ENCODE measurements around the gene ADAM12. TPM values are rescaled to one million over a fixed set of nuclear protein-coding genes. Genes with fewer than 3 reads are reported as not detected.

Gene ADAM12
- total and polyA plus RNA-seq, 4 donors = 0.03 to 0.33 (median 0.19) TPM

DNA sequence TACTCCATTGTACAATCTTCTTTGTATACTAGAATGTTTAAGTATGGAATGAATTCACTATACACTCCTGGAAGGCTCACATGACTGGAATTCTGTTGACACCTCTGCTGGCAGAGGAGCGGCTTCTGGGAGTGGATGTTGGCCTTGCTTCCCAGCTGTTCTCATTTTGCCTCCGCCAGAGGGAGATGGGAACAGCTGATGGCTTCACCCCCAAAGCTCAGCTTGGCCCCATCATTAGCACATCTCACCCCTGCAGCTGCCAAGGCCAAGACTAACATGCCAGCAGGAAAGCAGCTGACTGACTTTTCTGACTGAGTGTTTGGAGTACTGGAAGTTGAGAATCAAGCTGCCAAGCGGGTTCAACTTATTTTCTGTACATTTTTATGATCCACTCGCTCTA is 15.1 kb downstream of the ADAM12 start:
- no peak overlapping the region for H3K4me3 ChIP-seq (ENCODE audit: low read depth in 1 of 3, low read length in 3 of 3)
- H3K36me3 ChIP-seq (ENCODE audit: control insufficient read depth in 4 of 4, insufficient read depth in 3 of 4, low read depth in 1 of 4, low read length in 3 of 4) = no peaks in the 10 kb centered on the region
- TF ChIP-seq TAF1 (conservative IDR thresholded peaks at IDR 0.05) (no peak), FOXA2 (IDR thresholded peaks at IDR 0.05) (no peak), JUND (IDR thresholded peaks at IDR 0.05) (no peak), RXRA (IDR thresholded peaks at IDR 0.05) (no peak), YY1 (IDR thresholded peaks at IDR 0.05) (no peak)
- TF ChIP-seq, protein P1, sequence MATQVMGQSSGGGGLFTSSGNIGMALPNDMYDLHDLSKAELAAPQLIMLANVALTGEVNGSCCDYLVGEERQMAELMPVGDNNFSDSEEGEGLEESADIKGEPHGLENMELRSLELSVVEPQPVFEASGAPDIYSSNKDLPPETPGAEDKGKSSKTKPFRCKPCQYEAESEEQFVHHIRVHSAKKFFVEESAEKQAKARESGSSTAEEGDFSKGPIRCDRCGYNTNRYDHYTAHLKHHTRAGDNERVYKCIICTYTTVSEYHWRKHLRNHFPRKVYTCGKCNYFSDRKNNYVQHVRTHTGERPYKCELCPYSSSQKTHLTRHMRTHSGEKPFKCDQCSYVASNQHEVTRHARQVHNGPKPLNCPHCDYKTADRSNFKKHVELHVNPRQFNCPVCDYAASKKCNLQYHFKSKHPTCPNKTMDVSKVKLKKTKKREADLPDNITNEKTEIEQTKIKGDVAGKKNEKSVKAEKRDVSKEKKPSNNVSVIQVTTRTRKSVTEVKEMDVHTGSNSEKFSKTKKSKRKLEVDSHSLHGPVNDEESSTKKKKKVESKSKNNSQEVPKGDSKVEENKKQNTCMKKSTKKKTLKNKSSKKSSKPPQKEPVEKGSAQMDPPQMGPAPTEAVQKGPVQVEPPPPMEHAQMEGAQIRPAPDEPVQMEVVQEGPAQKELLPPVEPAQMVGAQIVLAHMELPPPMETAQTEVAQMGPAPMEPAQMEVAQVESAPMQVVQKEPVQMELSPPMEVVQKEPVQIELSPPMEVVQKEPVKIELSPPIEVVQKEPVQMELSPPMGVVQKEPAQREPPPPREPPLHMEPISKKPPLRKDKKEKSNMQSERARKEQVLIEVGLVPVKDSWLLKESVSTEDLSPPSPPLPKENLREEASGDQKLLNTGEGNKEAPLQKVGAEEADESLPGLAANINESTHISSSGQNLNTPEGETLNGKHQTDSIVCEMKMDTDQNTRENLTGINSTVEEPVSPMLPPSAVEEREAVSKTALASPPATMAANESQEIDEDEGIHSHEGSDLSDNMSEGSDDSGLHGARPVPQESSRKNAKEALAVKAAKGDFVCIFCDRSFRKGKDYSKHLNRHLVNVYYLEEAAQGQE (IDR thresholded peaks at IDR 0.05) = no peak
- TF ChIP-seq, protein P2, sequence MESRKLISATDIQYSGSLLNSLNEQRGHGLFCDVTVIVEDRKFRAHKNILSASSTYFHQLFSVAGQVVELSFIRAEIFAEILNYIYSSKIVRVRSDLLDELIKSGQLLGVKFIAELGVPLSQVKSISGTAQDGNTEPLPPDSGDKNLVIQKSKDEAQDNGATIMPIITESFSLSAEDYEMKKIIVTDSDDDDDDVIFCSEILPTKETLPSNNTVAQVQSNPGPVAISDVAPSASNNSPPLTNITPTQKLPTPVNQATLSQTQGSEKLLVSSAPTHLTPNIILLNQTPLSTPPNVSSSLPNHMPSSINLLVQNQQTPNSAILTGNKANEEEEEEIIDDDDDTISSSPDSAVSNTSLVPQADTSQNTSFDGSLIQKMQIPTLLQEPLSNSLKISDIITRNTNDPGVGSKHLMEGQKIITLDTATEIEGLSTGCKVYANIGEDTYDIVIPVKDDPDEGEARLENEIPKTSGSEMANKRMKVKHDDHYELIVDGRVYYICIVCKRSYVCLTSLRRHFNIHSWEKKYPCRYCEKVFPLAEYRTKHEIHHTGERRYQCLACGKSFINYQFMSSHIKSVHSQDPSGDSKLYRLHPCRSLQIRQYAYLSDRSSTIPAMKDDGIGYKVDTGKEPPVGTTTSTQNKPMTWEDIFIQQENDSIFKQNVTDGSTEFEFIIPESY (IDR thresholded peaks at IDR 0.05) = no peak
- TF ChIP-seq, protein P3, sequence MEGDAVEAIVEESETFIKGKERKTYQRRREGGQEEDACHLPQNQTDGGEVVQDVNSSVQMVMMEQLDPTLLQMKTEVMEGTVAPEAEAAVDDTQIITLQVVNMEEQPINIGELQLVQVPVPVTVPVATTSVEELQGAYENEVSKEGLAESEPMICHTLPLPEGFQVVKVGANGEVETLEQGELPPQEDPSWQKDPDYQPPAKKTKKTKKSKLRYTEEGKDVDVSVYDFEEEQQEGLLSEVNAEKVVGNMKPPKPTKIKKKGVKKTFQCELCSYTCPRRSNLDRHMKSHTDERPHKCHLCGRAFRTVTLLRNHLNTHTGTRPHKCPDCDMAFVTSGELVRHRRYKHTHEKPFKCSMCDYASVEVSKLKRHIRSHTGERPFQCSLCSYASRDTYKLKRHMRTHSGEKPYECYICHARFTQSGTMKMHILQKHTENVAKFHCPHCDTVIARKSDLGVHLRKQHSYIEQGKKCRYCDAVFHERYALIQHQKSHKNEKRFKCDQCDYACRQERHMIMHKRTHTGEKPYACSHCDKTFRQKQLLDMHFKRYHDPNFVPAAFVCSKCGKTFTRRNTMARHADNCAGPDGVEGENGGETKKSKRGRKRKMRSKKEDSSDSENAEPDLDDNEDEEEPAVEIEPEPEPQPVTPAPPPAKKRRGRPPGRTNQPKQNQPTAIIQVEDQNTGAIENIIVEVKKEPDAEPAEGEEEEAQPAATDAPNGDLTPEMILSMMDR (IDR thresholded peaks at IDR 0.05; ENCODE audit: low read depth, low read length, missing input control) = no peak
- TF ChIP-seq, protein P4, sequence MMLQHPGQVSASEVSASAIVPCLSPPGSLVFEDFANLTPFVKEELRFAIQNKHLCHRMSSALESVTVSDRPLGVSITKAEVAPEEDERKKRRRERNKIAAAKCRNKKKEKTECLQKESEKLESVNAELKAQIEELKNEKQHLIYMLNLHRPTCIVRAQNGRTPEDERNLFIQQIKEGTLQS (IDR thresholded peaks at IDR 0.05) = no peak
- 77% methylated on average over 4 of the region's 4 CpGs for WGBS
- no peaks in the 10 kb centered on the region for H3K4me1 ChIP-seq (ENCODE audit: control insufficient read depth in 4 of 4, insufficient read depth in 4 of 4, low read length in 3 of 4)
- no peaks in the 10 kb centered on the region for H3K9me3 ChIP-seq (ENCODE audit: control insufficient read depth in 4 of 4, low read length in 3 of 4)
- no peak overlapping the region for H3K27ac ChIP-seq (ENCODE audit: low read depth in 1 of 2, low read length in 2 of 2)
- no peaks in the 10 kb centered on the region for H3K27me3 ChIP-seq (ENCODE audit: control insufficient read depth in 4 of 4, insufficient read depth in 4 of 4, low read length in 3 of 4)
- DNase-seq (ENCODE audit: low spot score) = no peak
- no peak overlapping the region for H3K9ac ChIP-seq (ENCODE audit: low read depth in 1 of 2, low read length in 2 of 2)

DNA sequence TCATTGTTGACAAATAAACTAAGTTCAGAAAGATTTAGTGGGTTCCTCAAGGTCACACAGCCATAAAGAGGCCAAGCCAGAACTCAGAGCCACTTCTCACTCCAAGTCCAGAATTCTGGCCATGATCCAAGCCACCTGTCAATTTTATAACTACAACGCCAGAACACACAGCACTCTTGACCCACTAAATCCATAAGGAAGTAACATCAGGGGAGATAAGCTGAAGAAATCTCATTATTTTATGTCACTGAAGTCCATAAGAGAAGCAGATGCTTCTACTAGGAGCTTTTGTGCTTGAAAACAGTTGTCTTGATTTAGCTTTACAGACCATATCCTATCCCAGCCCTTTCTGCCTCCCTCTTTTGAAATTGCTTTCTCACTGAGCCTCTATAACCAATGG is 15.9 kb downstream of the ADAM12 start:
- Histone ChIP-seq H3K4me1 (ENCODE audit: control insufficient read depth in 4 of 4, insufficient read depth in 4 of 4, low read length in 3 of 4) (no peaks in the 10 kb centered on the region), H3K9ac (ENCODE audit: low read depth in 1 of 2, low read length in 2 of 2) (no peak overlapping the region), H3K27me3 (ENCODE audit: control insufficient read depth in 4 of 4, insufficient read depth in 4 of 4, low read length in 3 of 4) (no peaks in the 10 kb centered on the region), H3K9me3 (ENCODE audit: control insufficient read depth in 4 of 4, low read length in 3 of 4) (no peaks in the 10 kb centered on the region), H3K4me3 (ENCODE audit: low read depth in 1 of 3, low read length in 3 of 3) (no peak overlapping the region), H3K27ac (ENCODE audit: low read depth in 1 of 2, low read length in 2 of 2) (no peak overlapping the region), H3K36me3 (ENCODE audit: control insufficient read depth in 4 of 4, insufficient read depth in 3 of 4, low read depth in 1 of 4, low read length in 3 of 4) (no peaks in the 10 kb centered on the region)
- 42% methylated on average over 1 of the region's 1 CpG for WGBS
- no peak for DNase-seq (ENCODE audit: low spot score)
- TF ChIP-seq HNF4G (IDR thresholded peaks at IDR 0.05) (no peak), YY1 (IDR thresholded peaks at IDR 0.05) (no peak), NR2F2 (IDR thresholded peaks at IDR 0.05) (no peak), GABPA (IDR thresholded peaks at IDR 0.05 in 1 of 2, conservative IDR thresholded peaks at IDR 0.05 in 1 of 2) (no peak), FOXA1 (IDR thresholded peaks at IDR 0.05) (no peak), JUND (IDR thresholded peaks at IDR 0.05) (no peak), RXRA (IDR thresholded peaks at IDR 0.05) (no peak), HNF4A (conservative IDR thresholded peaks at IDR 0.05) (no peak), FOXA2 (IDR thresholded peaks at IDR 0.05) (no peak), SP1 (IDR thresholded peaks at IDR 0.05) (no peak), EGR1 (IDR thresholded peaks at IDR 0.05; ENCODE audit: low read depth in 2 of 2) (no peak)
- TF ChIP-seq, protein P1 (IDR thresholded peaks at IDR 0.05) = no peak
- TF ChIP-seq, protein P2 (IDR thresholded peaks at IDR 0.05) = no peak
- TF ChIP-seq, protein P3 (IDR thresholded peaks at IDR 0.05; ENCODE audit: low read depth, low read length, missing input control) = no peak

All from liver (tissue), 9 donors.